ENCODE results near the gene SYNE3.

The SYNE3 gene

GRCh38 chr14:95474941-95475340 is 41.5 kb downstream of the SYNE3 start:
- no peak for DNase-seq (ENCODE audit: low spot score)

GRCh38 chr14:95474486-95474885 is 42.0 kb downstream of the SYNE3 start:
- no peak for DNase-seq (ENCODE audit: low spot score)

GRCh38 chr14:95472819-95473251 is 43.6 kb downstream of the SYNE3 start:
- no peak for DNase-seq (ENCODE audit: low spot score)

GRCh38 chr14:95471476-95471875 is 45.0 kb downstream of the SYNE3 start:
- DNase-seq (ENCODE audit: low spot score): no peak

GRCh38 chr14:95471016-95471415 is 45.4 kb downstream of the SYNE3 start:
- DNase-seq (ENCODE audit: low spot score): no peak

- DNase-seq (ENCODE audit: low spot score): no peak
These were observed 47.3 kb downstream of the SYNE3 start for GRCh38 chr14:95469134-95469481.

- no peak for DNase-seq (ENCODE audit: low spot score)
These were observed 47.9 kb downstream of the SYNE3 start for GRCh38 chr14:95468448-95469133.

GRCh38 chr14:95467657-95468056 is 48.8 kb downstream of the SYNE3 start:
- no peak for DNase-seq (ENCODE audit: low spot score)

- no peak for DNase-seq (ENCODE audit: low spot score)
These were observed 49.2 kb downstream of the SYNE3 start for GRCh38 chr14:95467232-95467631.

Measured in CD4-positive, alpha-beta T cell treated with Interleukin-15 for 4 hours (primary cell).